ENCODE data around the gene HOXA10.
A peak's percentile ranks its signal among the peaks of the same experiment; 100 is the strongest.

The HOXA10 gene

DNA sequence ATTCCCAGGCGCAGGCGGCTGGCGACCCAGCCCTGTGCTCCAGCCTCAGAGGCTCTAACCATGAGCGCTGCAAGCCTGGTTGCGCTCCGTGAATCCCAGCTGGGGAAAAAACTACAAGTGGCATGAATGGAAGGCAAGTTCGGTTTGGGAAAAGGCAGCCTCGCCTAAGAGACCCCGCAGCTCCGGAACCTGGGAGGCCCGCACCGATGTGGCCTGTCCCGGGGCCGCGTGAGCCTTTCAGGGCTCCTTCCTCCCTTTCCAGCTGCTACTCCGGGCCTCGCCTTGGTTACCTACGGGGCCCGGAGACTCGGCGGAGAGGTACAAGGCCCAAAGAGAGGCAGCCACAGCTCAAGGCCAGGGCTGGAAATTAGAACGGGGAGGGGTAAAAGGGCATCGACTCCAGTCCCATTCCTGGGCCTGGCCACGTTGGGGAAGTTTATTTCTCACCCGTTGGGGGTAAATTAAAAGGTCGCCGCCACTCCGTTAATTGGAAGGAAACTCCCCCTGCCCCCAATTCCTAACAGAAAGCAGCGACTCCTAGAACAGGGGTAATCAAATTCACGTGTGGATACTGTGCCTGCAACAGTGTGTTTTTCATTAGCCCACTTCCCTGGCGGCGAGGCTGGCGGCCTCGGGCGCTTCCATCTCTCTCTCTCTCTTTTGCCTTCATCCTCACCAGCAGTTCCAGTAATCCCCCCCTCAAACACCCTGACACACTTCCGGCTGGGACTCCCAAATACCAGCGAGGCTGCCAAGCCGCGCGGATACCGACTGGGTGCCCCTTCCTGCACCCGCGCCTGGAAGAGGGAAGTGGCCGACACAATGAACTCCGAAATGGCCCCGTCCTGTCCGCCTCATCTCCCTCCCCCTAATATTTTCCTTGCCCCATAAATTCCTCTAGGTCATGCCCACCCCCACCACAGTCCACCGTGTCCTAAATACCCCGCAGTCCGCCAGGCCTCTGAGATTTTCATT is 7.3 kb downstream of the HOXA10 start:
- DNase-seq (ENCODE audit: low read depth): no peak

DNA sequence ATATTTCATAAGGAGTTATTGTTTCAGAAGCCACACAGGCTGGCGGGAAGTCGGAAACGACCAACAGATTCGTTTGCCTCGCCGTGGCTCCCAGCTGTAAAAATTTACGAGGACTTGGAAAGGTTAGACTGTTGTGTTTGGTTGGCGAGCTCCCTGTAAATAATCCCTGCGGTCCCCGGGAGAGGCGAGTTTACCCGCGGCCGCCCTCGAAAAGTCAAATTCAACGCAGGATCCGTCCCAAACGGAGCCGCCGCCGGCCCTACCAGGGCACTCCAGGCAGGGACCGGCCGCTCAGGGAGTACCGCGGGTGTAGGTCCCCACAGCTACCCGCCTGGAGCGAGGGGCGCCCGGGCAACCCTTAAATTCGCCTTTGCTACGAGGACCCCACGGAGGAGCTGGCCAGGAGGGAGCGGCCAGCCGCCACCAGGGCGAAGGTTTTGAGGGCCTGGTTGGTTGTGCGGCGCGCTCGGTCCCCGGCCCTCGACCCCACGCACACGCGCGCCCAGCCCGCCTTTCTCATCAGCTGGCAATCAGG is 8.1 kb downstream of the HOXA10 start:
- no peak for DNase-seq (ENCODE audit: low read depth)

DNA sequence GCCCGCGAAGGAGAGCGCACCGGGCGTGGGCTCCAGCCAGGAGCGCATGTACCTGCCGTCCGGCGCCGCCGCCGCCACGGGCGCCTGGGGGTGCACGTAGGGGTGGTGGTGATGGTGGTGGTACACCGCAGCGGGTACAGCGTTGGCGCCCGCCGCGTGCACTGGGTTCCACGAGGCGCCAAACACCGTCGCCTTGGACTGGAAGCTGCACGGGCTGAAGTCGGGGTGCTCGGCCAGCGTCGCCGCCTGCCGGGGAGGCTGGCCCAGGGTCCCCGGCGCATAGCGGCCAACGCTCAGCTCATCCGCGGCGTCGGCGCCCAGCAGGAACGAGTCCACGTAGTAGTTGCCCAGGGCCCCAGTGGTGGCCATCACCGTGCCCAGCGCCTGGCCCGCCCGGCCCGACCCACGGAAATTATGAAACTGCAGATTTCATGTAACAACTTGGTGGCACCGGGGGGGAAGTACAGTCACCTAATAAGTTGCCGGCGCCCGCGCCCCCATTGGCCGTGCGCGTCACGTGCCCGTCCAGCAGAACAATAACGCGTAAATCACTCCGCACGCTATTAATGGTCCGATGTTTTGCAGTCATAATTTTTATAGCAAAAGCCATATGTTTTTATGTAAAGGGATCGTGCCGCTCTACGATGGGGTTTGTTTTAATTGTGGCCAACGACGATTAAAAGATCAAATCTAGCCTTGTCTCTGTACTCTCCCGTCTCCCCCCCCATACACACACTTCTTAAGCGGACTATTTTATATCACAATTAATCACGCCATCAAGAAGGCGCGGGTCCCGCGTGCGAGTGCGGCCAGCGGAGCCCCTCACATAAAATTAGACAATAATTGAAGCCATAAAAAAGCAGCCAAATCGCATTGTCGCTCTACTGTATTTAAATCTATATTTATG is 8.8 kb downstream of the HOXA10 start, which contains the start of gene HOXA9:
TSS of gene HOXA9 (minus strand) at position 449 of the 907 bp plus-strand sequence. CDS start at position 369, 80 bp downstream.
- no peak for DNase-seq (ENCODE audit: low read depth)

DNA sequence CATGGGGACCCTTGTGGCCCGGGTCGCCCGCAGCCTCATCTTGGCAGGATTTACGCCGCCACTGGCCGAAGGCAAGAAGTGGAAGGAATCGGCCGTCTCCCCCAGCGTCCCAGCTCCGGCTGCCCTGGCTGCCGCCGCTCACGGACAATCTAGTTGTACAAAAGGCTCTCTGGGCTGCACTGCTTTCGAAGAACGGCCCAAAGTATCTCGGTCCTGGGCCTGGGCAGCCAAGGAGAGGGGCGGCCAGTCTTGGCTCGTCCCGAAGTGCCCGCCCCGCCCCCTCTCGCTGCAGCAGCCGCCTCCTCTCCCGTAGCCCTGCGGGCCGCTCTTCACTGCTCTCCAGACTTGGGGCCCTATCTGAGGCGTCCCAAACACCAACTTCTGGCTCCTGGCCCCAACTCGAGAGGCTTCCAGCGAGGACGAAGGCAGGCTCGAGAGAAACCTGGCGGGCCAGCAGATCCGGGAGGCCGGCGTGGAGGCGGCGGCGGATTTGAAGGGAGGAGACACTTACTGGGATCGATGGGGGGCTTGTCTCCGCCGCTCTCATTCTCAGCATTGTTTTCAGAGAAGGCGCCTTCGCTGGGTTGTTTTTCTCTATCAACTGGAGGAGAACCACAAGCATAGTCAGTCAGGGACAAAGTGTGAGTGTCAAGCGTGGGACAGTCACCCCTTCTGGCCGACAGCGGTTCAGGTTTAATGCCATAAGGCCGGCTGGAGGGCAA is 9.6 kb downstream of the HOXA10 start:
- DNase-seq (ENCODE audit: low read depth): no peak

DNA sequence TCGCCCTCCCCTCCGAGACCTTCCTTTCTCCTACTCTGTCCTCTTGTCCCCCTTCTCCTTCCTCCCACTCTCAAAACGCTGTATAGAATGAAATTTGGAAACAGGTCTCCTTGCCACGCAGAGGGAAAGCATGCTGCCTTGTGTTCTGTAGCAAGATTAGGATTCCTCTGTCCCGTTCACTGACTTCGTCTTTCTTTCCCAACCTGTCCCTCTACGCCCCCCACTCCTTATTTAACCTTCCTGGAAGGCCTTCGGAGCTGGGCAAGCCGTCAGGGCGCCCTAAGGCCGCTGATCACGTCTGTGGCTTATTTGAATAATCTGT is 10.1 kb downstream of the HOXA10 start:
- no peak for DNase-seq (ENCODE audit: low read depth)

DNA sequence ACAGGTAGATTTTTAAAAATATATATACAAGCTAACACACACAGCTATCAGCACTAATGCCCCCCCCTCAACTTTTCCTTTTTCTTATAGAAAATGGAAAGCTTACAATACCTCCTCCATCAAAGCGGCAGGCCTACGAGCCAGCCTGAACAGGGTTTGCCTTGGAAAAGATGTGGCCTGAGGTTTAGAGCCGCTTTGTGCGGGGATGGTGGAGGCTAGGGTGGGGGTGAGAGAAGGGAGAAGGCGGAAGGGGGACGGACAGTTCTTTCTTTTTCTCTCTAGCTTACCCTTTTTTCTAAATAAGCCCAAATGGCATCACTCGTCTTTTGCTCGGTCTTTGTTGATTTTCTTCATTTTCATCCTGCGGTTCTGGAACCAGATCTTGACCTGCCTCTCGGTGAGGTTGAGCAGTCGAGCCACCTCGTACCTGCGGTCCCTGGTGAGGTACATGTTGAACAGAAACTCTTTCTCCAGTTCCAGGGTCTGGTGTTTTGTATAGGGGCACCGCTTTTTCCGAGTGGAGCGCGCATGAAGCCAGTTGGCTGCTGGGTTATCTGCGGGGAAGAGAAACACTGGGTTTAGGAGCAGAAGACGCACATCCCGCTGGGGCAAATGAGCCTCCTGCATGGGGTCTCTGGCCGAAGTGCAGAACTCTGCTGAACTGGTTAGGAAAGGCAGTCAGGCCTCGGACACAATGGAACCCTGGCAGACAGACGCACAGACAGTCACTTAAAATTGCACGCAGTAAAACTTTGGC is 10.7 kb downstream of the HOXA10 start:
- no peak for DNase-seq (ENCODE audit: low read depth)

DNA sequence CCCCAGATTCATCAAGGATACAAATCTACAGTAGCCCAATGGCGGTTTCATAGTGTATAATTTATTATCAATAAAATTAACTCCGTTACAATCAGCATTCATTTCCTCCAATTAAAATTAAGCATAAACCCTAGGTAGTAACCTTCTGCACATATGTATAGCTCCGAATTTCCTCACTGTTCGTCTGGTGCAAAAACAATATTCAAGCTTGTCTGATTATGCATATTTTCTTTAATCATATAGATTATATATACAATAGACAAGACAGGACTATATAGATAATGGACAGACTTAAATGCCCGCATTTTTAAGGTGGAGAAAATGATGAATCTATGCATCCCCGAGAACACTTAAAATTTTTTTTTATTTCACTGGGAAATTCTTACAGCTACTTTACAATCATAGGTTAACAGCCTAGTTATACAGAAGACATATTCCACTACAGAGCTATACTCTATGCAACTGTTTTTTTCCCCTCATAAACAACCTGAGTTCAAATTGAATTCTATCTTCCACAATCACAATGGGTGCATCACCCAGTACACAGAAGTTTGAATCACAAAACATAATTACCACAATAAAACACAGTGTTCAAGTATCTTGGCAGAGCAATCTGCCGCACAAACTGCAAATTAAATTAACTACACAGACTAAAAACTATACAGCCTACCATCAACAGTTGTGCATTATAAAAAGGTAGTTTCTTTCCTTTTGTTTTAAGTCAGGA is 11.4 kb downstream of the HOXA10 start:
- DNase-seq (ENCODE audit: low read depth): no peak

DNA sequence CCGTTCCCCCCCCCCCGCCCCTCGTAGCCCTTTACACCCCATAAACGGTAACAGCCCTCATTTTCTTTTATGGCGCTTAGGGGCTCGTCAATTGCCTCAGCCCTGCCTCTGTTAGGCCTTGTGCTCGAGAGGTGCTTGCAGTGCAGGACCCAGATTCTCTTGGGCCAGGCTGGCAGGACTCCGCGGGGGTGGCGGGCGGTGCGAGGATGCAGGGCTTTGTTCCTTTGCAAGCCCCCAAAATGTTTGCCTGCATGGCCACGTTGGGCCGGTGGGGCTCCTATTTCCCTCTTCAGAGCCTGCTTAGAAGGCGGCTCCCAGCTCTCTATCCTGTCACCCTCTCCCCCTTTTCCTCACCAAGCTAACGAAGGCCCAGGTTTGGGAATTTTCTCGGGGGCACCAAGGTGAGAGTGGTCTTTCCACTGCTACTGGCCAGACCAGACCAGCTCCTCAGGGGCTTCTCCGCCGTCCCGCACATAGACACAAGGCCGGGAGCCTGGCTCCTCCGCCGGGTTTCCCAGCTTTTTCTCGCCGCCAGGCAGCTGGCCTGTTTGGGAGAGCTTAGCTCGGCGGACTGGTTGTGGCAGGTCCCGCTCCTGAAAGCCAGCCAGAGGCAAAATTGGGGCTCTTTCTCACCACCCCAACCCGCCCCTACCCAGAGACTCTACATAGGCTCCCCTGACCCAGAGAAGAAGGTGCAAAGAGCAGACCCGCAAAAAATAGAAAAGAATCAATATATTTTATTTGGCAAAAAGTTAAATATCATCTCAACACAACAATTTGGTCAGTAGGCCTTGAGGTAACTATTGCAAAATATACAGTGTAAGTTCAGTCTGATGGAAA is 12.2 kb downstream of the HOXA10 start:
- no peak for DNase-seq (ENCODE audit: low read depth)

DNA sequence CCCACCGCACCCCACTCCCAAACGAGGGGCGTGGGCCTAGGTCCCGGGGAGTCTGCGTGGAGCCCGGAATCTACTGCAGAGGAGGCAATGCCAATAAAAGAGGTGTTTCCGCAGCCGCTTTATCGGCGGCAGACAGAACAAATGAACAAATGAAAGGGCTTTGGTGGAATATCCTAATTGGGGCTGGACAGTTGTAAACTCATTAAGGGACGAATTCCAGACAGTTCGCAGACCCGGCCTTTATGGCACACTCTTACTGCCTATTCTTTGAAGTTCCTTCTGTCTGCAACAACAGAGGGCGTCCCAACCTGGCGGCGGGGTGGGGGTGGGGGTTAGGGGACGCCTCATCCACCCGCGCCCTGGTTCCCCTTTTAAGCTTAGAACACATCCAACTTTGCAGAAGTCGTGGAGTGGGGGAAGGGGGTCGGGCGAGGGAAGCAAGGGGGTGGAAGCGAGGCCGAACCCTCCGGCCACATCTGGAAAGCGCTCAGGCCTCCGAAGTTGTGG is 12.9 kb downstream of the HOXA10 start:
- DNase-seq (ENCODE audit: low read depth): no peak

DNA sequence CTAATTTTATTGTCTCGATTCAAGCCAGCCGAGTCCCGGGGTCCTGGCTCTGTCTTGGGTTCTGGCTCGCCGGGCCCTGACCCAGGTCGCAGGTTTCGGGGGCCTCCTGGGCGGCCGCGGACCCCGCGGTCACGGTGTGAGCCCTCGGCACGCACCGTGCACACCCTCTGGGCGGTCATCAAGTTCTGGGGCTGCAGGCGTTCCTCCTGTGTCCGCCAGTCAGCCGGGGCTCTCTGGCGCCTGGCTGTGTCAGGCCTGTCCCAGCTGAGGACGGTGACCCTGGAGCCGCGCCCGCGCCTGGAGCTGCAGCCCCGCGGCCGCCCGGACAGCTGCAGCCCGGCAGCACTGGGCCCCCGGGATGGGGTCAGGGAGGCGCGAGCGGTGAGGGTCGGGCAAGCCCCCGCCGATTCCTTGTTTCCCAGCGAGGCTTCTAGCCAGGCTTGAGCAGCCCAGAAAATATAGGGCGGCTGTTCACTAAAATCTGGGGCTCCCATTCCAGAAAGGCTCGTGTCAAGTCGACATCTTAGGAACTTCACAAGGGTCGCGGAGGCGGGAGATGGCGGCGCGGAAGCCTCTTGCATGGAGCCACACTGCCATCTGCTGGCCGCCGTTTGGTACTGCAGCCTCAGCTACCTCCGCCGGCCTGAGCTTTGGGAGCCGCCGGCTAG is 13.4 kb downstream of the HOXA10 start:
- peak; percentile 81 for DNase-seq (ENCODE audit: low read depth)

DNA sequence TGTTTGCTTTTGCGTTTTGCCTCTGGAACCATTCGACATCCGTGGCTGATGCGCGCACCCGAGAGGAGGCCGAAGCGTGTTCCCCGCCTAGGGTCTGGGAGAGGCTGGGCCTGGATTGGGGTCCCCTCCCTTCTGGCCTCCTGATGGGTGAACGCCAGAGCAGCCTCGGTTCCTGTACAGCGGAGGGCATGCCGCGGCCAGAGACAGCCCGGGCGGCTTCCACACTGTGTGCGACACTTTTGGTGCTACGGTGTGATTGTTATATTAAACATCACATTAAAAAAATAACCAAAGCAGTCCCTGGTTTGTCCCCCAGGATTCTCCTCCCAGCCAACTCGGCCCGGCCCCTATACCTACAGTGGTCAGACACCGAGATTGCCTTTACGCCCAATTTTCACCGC is 14.0 kb downstream of the HOXA10 start:
- DNase-seq (ENCODE audit: low read depth): no peak

DNA sequence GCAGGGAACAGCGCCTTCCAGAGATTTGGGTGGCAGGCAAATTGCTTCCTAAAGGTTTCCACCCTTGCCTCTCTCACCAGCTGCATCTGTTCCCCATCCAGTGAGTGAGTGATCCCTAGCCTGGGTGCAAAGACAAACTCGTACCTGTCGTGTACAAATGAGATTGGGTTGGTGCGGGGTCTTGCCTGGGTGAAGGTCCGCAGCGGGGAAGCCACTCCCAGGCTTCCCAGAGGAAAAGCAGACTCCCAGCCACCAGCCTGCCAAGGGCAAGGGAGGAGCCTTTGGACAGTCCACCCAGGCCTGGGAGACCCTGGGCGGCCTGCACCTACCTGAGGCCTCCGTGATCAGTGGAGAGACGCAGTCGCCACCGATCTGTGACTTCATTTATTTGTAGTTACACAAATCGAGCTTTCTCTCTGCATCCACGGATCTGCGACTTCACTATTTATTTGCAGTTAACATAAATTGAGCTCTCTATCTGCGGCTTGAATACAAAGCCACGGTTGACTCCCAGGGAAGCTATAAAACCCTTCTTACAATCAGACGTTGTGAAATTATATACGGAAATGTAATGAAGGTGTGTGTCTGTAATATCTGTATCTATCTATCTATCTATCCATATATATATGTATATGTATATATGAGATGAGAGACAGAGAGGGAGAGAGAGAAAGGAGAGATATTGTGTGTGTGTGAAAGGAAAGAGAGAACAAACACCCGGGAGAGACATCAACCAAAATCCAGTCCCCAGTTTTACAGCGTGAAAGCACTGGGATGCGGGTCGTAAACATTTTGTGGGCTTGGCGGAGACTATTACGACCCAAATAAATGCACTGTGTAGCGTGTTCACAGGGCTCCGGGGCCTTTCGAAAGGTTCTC is 14.6 kb downstream of the HOXA10 start:
- no peak for DNase-seq (ENCODE audit: low read depth)

DNA sequence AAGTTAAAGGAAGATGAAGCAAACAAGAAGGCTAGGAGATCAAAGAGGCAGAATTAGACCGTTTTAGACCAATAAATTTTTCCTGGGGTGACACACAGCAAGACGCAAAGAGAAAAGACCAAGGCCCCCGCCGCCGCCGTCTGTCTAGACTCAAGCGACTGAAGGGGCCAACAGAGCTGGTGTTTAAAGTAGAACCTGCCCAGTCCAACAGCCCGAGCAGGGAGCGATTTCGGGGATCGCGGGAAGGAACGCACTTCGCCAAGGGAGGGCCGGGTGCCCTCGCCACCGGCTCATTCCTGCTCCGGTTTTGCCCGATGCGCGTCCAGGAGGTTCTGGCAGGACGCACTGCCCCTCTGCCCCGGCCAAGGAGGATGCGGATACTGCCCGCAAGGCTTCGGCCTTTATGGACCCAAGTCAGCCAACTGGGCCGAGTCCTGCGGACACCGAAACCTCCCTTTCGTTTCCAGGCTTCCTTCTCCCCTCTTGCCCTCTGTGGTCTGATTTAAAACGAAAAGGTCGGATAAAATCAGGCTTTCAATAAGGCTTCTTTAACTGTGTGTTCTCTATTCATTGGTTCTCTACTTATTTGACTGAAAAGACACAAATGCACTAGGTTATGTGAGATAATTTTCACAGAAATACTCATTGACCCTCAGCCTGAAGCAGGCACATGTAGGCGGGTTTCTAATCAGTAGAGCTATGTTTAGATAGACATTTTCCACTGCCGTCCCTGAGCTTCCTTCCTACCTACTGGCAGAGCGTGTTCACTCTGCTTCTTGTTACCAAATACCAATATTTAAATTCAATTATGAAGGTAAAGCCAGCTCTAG is 15.5 kb downstream of the HOXA10 start:
- DNase-seq (ENCODE audit: low read depth): no peak

DNA sequence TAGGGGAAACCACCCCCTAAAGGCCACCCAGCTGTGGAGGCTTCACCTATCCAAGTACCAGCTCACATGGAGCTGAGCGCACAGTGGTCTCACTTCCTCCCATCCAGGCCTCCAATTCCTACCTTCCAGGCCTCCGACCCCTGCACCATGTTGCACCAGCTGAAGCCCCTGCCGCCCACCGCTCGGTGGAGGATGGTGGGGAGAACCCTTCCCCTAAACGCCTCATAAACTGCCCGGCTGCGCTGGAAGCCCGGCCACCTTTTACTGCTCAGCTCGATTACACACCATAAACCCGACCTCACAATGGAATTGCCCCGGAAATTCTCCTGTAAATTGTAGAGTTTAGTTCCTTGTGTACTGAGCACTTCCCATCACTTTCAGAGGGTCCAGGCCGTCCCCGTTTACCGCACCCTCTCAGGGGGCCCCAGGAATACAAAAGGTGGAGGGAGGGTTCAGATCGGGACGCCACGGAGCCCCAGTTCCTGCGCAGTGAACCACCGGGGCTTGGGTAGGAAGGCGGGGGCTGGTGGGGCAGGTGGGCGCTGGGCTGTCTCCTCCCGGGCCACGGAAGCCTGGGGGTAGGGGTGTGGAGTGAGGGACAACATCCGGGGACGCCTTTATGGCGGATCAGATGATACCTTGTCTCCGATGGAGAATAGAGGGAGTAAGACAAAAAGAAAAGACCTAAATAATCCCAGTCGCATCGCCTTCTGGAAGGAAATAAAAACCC is 16.3 kb downstream of the HOXA10 start:
- DNase-seq (ENCODE audit: low read depth): no peak

DNA sequence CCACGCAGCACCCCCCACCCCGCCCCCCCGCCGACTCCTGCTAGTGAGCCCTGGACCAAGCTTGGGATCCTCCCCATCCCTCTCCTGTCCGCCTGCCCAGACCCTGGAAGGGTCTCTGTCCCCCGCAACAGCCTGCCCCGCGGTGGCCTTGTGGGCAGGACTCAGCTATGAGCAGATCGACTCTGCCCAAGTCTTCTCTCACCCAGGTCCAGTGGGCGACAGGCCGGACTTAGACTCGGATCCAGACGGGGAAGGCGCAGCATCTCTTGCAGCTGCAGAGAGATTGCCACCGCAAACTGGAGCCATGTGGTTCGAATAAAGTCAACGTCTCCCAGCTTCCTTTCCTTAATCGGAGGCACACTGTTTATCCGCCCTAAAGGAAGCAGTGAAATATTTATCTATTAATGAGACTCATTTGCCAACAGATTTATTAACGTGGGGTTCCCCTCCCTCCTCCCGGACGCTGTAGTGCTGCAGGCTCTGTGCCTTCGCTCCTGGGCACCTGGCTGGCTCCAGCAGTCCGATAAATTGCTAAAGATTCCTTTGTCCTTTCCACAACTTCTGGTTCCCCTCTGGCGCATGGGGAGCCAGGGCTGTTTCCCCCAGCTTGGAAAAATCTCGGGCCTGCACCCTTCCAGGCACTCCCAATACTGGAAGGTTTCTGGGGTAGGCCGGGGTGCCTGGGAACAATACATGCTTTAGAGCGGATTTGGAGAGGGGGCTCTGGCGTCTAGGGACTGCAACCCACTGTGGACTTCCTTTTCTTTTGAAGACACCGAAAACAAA is 17.0 kb downstream of the HOXA10 start:
- no peak for DNase-seq (ENCODE audit: low read depth)
